Prostate gland (tissue), 2 donors: ENCODE data around the gene HAO2.

Experiments used
- CTCF ChIP-seq, 4 experiments: fragments of 200-600 bp in 2 of 4; fragments of 450-650 bp in 2 of 4; sonication (generic) in 2 of 4; IDR thresholded peaks; 1 replicate in 3 of 4; 2 replicates in 1 of 4; pipeline ENCODE4 v1.5.1; 2016 to 2019; ENCODE audit warnings: antibody characterized with exemption in 4 of 4, mild to moderate bottlenecking in 2 of 4, moderate library complexity in 2 of 4
- POLR2A ChIP-seq: fragments of 450-650 bp; IDR thresholded peaks from one replicate; pipeline ENCODE4 v1.6.1; 2016; ENCODE audit warnings: antibody characterized with exemption, mild to moderate bottlenecking

GRCh38 chr1:119387858-119388257 is 19.3 kb downstream of the HAO2 start:
- no peak for TF ChIP-seq POLR2A
- no peak for TF ChIP-seq CTCF (IDR thresholded peaks at IDR 0.05)
